ENCODE data around the gene RAB9A. TPM values are rescaled to one million over a fixed set of nuclear protein-coding genes. Genes with fewer than 3 reads are reported as not detected.

RAB9A gene
- total and polyA plus RNA-seq, 2 of the 8 experiments (the other 6 are each of a cell fraction or from before 2014, with no cell fraction given): 21.8 to 34.0 TPM

GRCh38 chrX:13694359-13694758 lies 5.4 kb downstream of the RAB9A start (continued):
- TF ChIP-seq CHD7 (IDR thresholded peaks at IDR 0.05; ENCODE audit: insufficient replicate concordance, low read length) (no peak), POLR2AphosphoS5 (IDR thresholded peaks at IDR 0.05; ENCODE audit: low read depth, low read length) (no peak), ASH2L (IDR thresholded peaks at IDR 0.05; ENCODE audit: low read length) (no peak)

All from H1 (cell line).